Activated CD8-positive, alpha-beta T cell treated with anti-CD3 and anti-CD28 coated beads, Interleukin-2, amount 10 ng/mL, durations not matched to agents 7 days and 5 days (primary cell): Measurements from ENCODE around the gene ZNF444. TPM values are rescaled to one million over a fixed set of nuclear protein-coding genes. Genes with fewer than 3 reads are reported as not detected.

Source experiments
- ATAC-seq: fragments of 150-1000 bp; cut with Tn5 transposase; one replicate; pipeline ENCODE4 v1.10.0; 2021; ENCODE audit warnings: moderate library complexity
- CTCF ChIA-PET: fragments of 350-600 bp; sonication (Branson Sonifier 250); formaldehyde crosslinking; loops from one replicate; lab custom pipeline; 2021; ENCODE audit warnings: antibody characterized with exemption; lab: Charles Lee
- POLR2A ChIA-PET: fragments of 350-600 bp; sonication (Branson Sonifier 250); formaldehyde crosslinking; loops from one replicate; lab custom pipeline; 2021; ENCODE audit warnings: antibody characterized with exemption; lab: Charles Lee
- DNase-seq: peaks from one replicate; pipeline ENCODE4 v3.0.0-alpha.2; 2020
- H3K27ac Mint-ChIP-seq: one replicate; pipeline ENCODE4 v1.8.0; 2021; ENCODE audit warnings: mild to moderate bottlenecking, mixed read lengths
- H3K27me3 Mint-ChIP-seq: one replicate; pipeline ENCODE4 v1.8.0; 2021; ENCODE audit warnings: low read depth, mixed read lengths
- H3K36me3 Mint-ChIP-seq: one replicate; pipeline ENCODE4 v1.8.0; 2021; ENCODE audit warnings: low read depth, mixed read lengths
- H3K4me1 Mint-ChIP-seq: one replicate; pipeline ENCODE4 v1.8.0; 2021; ENCODE audit warnings: low read depth, mixed read lengths
- H3K4me3 Mint-ChIP-seq: one replicate; pipeline ENCODE4 v1.8.0; 2021; ENCODE audit warnings: mild to moderate bottlenecking, mixed read lengths
- H3K9me3 Mint-ChIP-seq: one replicate; pipeline ENCODE4 v1.8.0; 2022; ENCODE audit warnings: mixed read lengths; ENCODE audit not compliant: insufficient read depth
- total RNA-seq, 2 experiments: library from RNA; stranded (reverse); gene quantifications; one replicate each; pipeline ENCODE4 v1.2.3, GENCODE V29; 2021

The ZNF444 gene
- total RNA-seq, 2 experiments from 2014 or later = 29.3 to 30.1 TPM

DNA sequence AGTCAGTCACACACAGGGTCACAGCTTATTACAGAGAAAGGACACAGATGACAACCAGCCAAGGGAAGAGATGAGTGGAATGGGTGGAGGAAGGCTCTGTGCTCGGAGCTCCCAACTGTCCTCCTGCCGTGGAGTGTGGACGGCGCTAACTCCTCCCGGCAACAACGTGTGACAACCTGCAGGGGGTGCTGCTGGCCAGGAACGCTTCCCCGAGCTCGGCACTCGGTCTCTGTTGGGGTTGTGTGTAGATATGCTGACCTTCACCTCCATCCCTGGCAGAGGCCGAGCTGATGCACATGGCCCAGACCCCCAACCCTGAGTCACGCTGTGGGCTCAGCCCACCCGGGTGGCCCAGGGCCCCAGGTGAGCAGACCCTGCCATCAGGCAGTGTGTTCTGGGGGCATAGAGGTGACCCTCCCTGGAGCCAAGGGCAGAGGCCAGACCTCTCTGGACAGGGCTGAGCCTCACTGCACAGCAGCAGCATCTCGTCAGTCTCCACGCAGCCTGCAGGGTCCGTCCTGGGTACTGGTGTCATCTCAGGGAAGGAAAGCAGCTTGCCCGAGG is 14.1 kb downstream of the ZNF444 start:
- H3K4me3 Mint-ChIP-seq = no peak overlapping the region
- peaks cover 16% of the 10 kb centered on the region for H3K4me1 Mint-ChIP-seq
- DNase-seq = no peak
- H3K36me3 Mint-ChIP-seq = peaks cover 13% of the 10 kb centered on the region
- H3K27ac Mint-ChIP-seq = no peak overlapping the region
- no peaks in the 10 kb centered on the region for H3K27me3 Mint-ChIP-seq
- no peaks in the 10 kb centered on the region for H3K9me3 Mint-ChIP-seq
- ATAC-seq = no peak
- ChIA-PET POLR2A (no interaction called here), CTCF (interaction anchor here (1.1 to 1.7 kb wide), 2 partner anchors 16 to 44 kb away, joined by 3 to 5 read pairs; no protein-coding TSS in a partner anchor)

DNA sequence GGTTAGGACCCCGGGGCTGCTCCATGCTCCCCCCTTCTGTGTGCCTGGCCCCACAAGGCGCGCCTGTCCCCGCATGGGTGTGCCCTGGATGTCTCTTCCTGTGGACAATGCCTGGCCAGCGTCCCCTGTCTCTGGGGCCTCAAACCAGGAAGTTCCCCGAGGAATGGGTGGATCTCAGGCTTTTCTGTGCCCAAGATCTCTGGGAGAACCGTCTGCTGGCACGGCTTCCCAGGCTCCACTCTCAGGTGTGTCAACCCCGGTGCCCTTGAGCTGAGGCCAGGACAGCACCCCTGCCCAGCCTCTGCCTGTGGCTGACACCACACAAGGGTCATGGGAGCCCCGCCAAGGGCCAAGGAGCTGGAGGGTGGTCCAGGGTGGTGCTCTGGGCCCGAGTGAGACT is 15.7 kb downstream of the ZNF444 start:
- no peaks in the 10 kb centered on the region for H3K9me3 Mint-ChIP-seq
- no peak overlapping the region for H3K27ac Mint-ChIP-seq
- ChIA-PET CTCF (no interaction called here), POLR2A (no interaction called here)
- H3K4me1 Mint-ChIP-seq = peaks cover 16% of the 10 kb centered on the region
- ATAC-seq (no peak), DNase-seq (no peak)
- no peaks in the 10 kb centered on the region for H3K27me3 Mint-ChIP-seq
- H3K36me3 Mint-ChIP-seq = peaks cover 13% of the 10 kb centered on the region
- H3K4me3 Mint-ChIP-seq = no peak overlapping the region

DNA sequence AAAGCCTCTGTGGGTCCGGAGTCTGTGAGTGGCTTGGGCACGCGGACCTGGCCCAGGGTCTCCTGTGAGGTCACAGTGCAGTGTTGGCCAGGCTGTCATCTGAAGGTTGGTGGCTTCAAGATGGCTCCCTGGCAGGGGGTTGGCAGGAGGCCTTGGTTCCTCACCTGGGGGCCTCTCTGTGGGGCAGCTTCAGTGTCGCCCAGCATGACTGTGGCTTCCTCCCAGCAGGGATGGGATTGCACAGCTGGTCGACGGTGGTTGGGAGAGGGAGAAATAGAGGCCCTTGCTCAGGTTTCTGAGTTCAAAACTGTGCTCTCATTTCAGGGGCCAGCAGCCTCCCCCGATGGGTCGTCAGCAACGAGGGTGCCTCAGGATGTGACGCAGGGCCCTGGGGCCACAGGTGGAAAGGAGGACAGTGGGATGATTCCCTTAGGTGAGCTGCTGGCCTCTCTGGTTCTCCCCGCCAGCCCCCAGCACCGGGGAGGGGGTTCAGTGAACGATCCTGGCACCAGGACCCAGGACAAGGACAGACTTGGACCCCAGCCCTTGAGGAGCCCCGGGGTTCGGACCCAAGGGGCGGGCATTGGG is 17.2 kb downstream of the ZNF444 start:
- Mint-ChIP-seq H3K9me3 (no peaks in the 10 kb centered on the region), H3K36me3 (peaks cover 13% of the 10 kb centered on the region), H3K27me3 (no peaks in the 10 kb centered on the region), H3K4me3 (no peak overlapping the region), H3K4me1 (peaks cover 12% of the 10 kb centered on the region), H3K27ac (no peak overlapping the region)
- ChIA-PET CTCF (interaction anchor here (0.9 kb wide), 1 partner anchor 95 kb away, joined by 3 read pairs; no protein-coding TSS in a partner anchor), POLR2A (no interaction called here)
- no peak for ATAC-seq
- no peak for DNase-seq

DNA sequence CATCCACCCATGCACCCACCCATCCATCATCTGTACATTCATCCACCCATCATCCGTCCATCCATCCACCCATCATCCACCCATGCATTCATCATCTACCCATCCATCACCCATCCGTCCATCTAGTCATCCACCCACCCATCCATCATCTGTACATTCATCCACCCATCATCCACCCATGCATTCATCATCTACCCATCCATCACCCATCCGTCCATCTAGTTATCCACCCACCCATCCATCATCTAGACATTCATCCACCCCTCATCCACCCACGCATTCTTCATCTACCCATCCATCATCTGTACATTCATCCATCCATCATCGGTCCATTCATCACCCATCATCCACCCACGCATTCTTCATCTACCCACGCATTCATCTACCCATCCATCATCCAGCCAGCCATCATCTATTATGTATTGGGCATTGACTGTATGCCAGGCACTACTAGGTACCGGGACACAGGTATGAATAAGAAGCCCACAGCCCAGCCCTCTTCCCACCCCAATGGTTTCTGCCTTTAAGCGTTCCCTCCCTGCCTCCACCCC is 18.0 kb downstream of the ZNF444 start:
- Mint-ChIP-seq H3K4me3 (no peak overlapping the region), H3K9me3 (no peaks in the 10 kb centered on the region), H3K27ac (no peak overlapping the region), H3K27me3 (no peaks in the 10 kb centered on the region), H3K4me1 (peaks cover 9% of the 10 kb centered on the region), H3K36me3 (peaks cover 13% of the 10 kb centered on the region)
- ChIA-PET POLR2A (no interaction called here), CTCF (no interaction called here)
- DNase-seq (no peak), ATAC-seq (no peak)

- ATAC-seq = no peak
- ChIA-PET POLR2A (no interaction called here), CTCF (no interaction called here)
- Mint-ChIP-seq H3K27ac (no peak overlapping the region), H3K9me3 (no peaks in the 10 kb centered on the region), H3K36me3 (peaks cover 13% of the 10 kb centered on the region), H3K4me3 (no peak overlapping the region), H3K27me3 (no peaks in the 10 kb centered on the region), H3K4me1 (peaks cover 12% of the 10 kb centered on the region)
- no peak for DNase-seq
These were observed 18.7 kb downstream of the ZNF444 start for GRCh38 chr19:56159622-56160271.

- H3K27ac Mint-ChIP-seq = no peak overlapping the region
- POLR2A ChIA-PET = no interaction called here
- DNase-seq (no peak), ATAC-seq (no peak)
- no peak overlapping the region for H3K4me3 Mint-ChIP-seq
- H3K27me3 Mint-ChIP-seq = no peaks in the 10 kb centered on the region
- peaks cover 13% of the 10 kb centered on the region for H3K36me3 Mint-ChIP-seq
- peaks cover 15% of the 10 kb centered on the region for H3K4me1 Mint-ChIP-seq
- CTCF ChIA-PET = no interaction called here
- H3K9me3 Mint-ChIP-seq = no peaks in the 10 kb centered on the region
These were observed 20.4 kb downstream of the ZNF444 start for GRCh38 chr19:56161534-56161933.

DNA sequence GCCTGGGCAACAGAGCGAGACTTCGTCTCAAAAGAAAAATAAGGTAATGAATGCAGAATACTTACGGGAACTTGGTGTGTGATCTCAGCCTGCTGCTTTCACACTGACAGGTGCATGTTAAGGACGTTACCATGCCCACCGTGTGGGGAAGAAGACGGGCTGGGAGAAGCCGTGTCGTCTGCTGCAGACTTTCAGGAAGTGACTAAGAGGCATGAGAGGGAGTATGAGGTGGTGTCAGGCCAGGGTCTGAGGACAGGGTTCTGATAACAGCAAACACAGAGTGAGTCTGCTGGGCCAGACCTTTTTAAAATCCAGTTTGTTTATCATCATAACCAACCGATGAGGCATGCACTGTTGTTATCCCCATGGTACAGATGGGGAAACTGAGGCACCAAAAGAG is 21.2 kb downstream of the ZNF444 start:
- Mint-ChIP-seq H3K9me3 (no peaks in the 10 kb centered on the region), H3K36me3 (peaks cover 13% of the 10 kb centered on the region), H3K27me3 (no peaks in the 10 kb centered on the region), H3K27ac (no peak overlapping the region), H3K4me3 (no peak overlapping the region), H3K4me1 (peaks cover 15% of the 10 kb centered on the region)
- ChIA-PET CTCF (no interaction called here), POLR2A (no interaction called here)
- DNase-seq (peak; percentile 29), ATAC-seq (peak; percentile 44)

DNA sequence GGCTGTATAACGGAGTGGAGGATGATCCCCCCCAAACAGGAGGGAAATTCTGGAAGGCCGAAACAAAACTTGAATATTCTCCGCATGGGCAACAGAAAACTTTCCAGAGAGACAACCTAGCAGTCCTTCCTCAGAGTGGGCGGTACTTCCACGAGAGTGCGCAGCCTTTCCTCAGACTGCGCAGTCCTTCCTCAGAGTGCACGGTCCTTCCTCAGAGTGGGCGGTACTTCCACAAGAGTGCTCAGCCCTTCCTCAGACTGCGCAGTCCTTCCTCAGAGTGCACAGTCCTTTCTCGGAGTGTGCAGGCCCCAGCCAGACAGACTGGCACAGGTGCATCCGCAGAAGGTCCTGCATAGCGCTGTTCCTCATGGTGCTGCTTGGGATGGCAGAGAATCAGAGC is 22.0 kb downstream of the ZNF444 start:
- no peaks in the 10 kb centered on the region for H3K27me3 Mint-ChIP-seq
- H3K4me1 Mint-ChIP-seq = peaks cover 15% of the 10 kb centered on the region
- CTCF ChIA-PET = no interaction called here
- POLR2A ChIA-PET = no interaction called here
- ATAC-seq = no peak
- H3K9me3 Mint-ChIP-seq = no peaks in the 10 kb centered on the region
- peaks cover 10% of the 10 kb centered on the region for H3K36me3 Mint-ChIP-seq
- H3K4me3 Mint-ChIP-seq = no peak overlapping the region
- DNase-seq = no peak
- no peak overlapping the region for H3K27ac Mint-ChIP-seq

- peaks cover 19% of the 10 kb centered on the region for H3K4me1 Mint-ChIP-seq
- CTCF ChIA-PET = no interaction called here
These were observed 26.0 kb downstream of the ZNF444 start for GRCh38 chr19:56167064-56167578.

DNA sequence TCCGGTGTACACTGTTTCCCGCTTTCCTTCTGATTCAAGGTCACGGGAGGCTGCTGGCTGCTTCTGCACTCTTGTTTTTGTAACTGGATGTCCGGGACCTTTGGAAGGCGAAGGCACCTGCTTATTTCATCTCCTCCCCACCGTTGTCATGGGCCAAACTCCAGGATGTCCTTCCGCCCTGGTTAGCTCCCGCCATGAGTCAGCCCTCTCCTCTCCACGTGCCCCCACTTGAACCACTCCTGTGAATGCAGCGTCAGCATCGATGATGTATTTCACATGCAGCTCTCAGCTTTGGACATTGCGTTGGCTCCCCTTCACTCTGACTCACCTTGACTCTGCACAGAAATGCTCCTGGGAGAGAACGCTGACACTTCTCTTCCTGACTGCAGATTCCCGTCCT is 29.2 kb downstream of the ZNF444 start:
- no peak overlapping the region for H3K27ac Mint-ChIP-seq
- CTCF ChIA-PET = interaction anchor here (2.5 to 2.8 kb wide), 2 partner anchors 15 to 104 kb away, joined by 5 to 10 read pairs; no protein-coding TSS in a partner anchor
- H3K4me1 Mint-ChIP-seq = peaks cover 4% of the 10 kb centered on the region
- H3K36me3 Mint-ChIP-seq = no peaks in the 10 kb centered on the region
- ATAC-seq (no peak), DNase-seq (no peak)
- POLR2A ChIA-PET = interaction anchor here (1.2 kb wide), 1 partner anchor 89 kb away, joined by 4 read pairs; no protein-coding TSS in a partner anchor
- no peaks in the 10 kb centered on the region for H3K9me3 Mint-ChIP-seq
- no peaks in the 10 kb centered on the region for H3K27me3 Mint-ChIP-seq
- H3K4me3 Mint-ChIP-seq = no peak overlapping the region

More at GRCh38 chr19:56167064-56167578, 26.0 kb downstream of the ZNF444 start:
- Mint-ChIP-seq H3K27ac (no peak overlapping the region), H3K36me3 (no peaks in the 10 kb centered on the region), H3K27me3 (no peaks in the 10 kb centered on the region), H3K9me3 (no peaks in the 10 kb centered on the region), H3K4me3 (no peak overlapping the region)
- ATAC-seq (no peak), DNase-seq (no peak)
- POLR2A ChIA-PET = no interaction called here

DNA sequence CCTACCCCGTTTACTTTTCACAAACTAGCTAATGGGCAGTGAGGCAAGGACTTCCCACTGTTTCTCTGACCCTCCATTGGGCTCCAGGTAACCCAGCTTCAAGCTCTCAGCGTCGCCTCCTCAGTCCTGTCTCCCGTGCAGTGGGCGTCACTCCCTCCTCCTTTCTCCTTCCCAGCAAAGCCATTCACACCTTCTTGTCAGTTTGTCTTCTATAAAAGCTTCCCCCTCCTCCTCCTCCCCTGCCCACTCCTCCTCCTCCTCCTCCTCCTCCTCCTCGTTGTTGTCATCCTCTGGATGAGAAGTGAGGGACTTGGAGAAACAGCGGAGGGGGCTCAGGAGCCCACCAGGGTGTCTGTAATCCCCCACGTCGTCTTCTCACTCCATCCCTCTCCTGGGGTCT is 33.0 kb downstream of the ZNF444 start:
- CTCF ChIA-PET = no interaction called here

DNA sequence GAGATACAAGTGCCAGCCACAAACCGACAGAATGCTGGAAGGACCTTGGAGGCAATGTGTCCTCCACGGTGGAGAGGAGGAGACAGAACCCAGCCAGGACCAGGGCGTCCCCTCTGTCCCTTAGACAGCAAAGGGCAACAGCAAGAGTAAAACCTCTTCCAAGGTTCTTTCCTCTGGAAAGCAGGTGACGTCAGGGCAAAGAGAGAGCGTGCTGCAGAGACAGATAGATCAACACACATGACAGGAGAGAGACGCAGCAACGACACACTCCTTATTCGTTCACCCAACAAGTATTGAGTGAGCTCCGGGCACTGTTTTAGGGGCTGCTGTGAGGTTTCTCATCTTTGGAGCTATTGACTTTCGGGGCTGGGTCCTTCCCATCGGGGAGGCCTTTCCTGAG is 33.5 kb downstream of the ZNF444 start:
- no peak for DNase-seq
- ATAC-seq = no peak
- H3K27me3 Mint-ChIP-seq = no peaks in the 10 kb centered on the region
- H3K4me1 Mint-ChIP-seq = peaks cover 4% of the 10 kb centered on the region
- no peak overlapping the region for H3K27ac Mint-ChIP-seq
- ChIA-PET CTCF (interaction anchor here (1.3 kb wide), 1 partner anchor 79 kb away, joined by 3 read pairs; no protein-coding TSS in a partner anchor), POLR2A (no interaction called here)
- H3K9me3 Mint-ChIP-seq = no peaks in the 10 kb centered on the region
- no peaks in the 10 kb centered on the region for H3K36me3 Mint-ChIP-seq
- H3K4me3 Mint-ChIP-seq = no peak overlapping the region

More for the DNA sequence above, 33.0 kb downstream of the ZNF444 start:
- Mint-ChIP-seq H3K9me3 (no peaks in the 10 kb centered on the region), H3K4me3 (no peak overlapping the region), H3K36me3 (no peaks in the 10 kb centered on the region), H3K4me1 (peaks cover 4% of the 10 kb centered on the region), H3K27ac (no peak overlapping the region), H3K27me3 (no peaks in the 10 kb centered on the region)
- no peak for DNase-seq
- no peak for ATAC-seq
- POLR2A ChIA-PET = no interaction called here
